Measurements from ENCODE around the gene SERINC5. TPM values are rescaled to one million over a fixed set of nuclear protein-coding genes. Genes with fewer than 3 reads are reported as not detected.

The SERINC5 gene
- total RNA-seq, 2 experiments from 2014 or later: 115 to 123 TPM

- POLR2A ChIA-PET: interaction anchor here (0.8 to 4.5 kb wide), 10 partner anchors 14 to 178 kb away, joined by 3 to 107 read pairs (median 4); partner anchors contain the start of gene SERINC5
- Histone ChIP-seq H3K36me3 (ENCODE audit: insufficient read depth, low read length) (no peaks in the 10 kb centered on the region), H3K27me3 (ENCODE audit: control insufficient read depth in 1 of 2, insufficient read depth in 2 of 2, low read length in 2 of 2) (no peaks in the 10 kb centered on the region), H3K4me1 (ENCODE audit: insufficient read depth, low read length) (peaks cover 42% of the 10 kb centered on the region), H3K9me3 (ENCODE audit: control insufficient read depth in 1 of 2, insufficient read depth in 1 of 2, low read length in 2 of 2) (no peaks in the 10 kb centered on the region), H3K27ac (ENCODE audit: low read depth in 1 of 2, low read length in 2 of 2) (peak overlapping the region; percentile 50 to 72), H3K4me3 (ENCODE audit: low read length) (no peak overlapping the region)
- Mint-ChIP-seq H3K9me3 (peaks cover 2% of the 10 kb centered on the region), H3K4me1 (ENCODE audit: low read depth) (peaks cover 51% of the 10 kb centered on the region), H3K27me3 (no peaks in the 10 kb centered on the region), H3K36me3 (ENCODE audit: low read depth) (no peaks in the 10 kb centered on the region), H3K4me3 (peak overlapping the region; percentile 85), H3K27ac (peak overlapping the region; percentile 99)
- ATAC-seq (ENCODE audit: poor library complexity) (peak; percentile 73), DNase-seq (peak in 13 of 14 experiments; percentile 13 to 71 (median 52))
- CTCF ChIA-PET: interaction anchor here (1.4 to 1.5 kb wide), 2 partner anchors 14 to 38 kb away, joined by 5 to 6 read pairs; partner anchors contain the start of gene SERINC5
- intact Hi-C loops (cut with DNase I, micrococcal nuclease): loop anchor here in 1 of 2 experiments (1.0 to 5.0 kb wide), 3 partner anchors 14 to 133 kb away; partner anchors contain the start of gene SERINC5
- no peak for TF ChIP-seq CTCF (IDR thresholded peaks at IDR 0.05)
Observed at GRCh38 chr5:80269991-80270438, 14.2 kb upstream of the SERINC5 start.

- DNase-seq: no peak
- intact Hi-C loops (cut with DNase I, micrococcal nuclease): no loop called here
- peaks cover 2% of the 10 kb centered on the region for H3K9me3 Mint-ChIP-seq
Observed at GRCh38 chr5:80268916-80269315, 13.1 kb upstream of the SERINC5 start.

GRCh38 chr5:80266566-80266965, 10.7 kb upstream of the SERINC5 start:
- ChIA-PET CTCF (interaction anchor here (0.8 to 1.6 kb wide), 2 partner anchors 8 to 9 kb away, joined by 3 to 4 read pairs; no protein-coding TSS in a partner anchor), POLR2A (interaction anchor here (0.6 to 3.9 kb wide), 4 partner anchors 11 to 1069 kb away, joined by 3 to 29 read pairs (median 4); partner anchors contain the start of gene SERINC5)
- no peak for TF ChIP-seq CTCF (IDR thresholded peaks at IDR 0.05)
- Histone ChIP-seq H3K4me3 (ENCODE audit: low read length) (no peak overlapping the region), H3K36me3 (ENCODE audit: insufficient read depth, low read length) (no peaks in the 10 kb centered on the region), H3K4me1 (ENCODE audit: insufficient read depth, low read length) (peaks cover 31% of the 10 kb centered on the region), H3K27me3 (ENCODE audit: control insufficient read depth in 1 of 2, insufficient read depth in 2 of 2, low read length in 2 of 2) (no peaks in the 10 kb centered on the region), H3K9me3 (ENCODE audit: control insufficient read depth in 1 of 2, insufficient read depth in 1 of 2, low read length in 2 of 2) (no peaks in the 10 kb centered on the region), H3K27ac (ENCODE audit: low read depth in 1 of 2, low read length in 2 of 2) (no peak overlapping the region)
- Mint-ChIP-seq H3K4me3 (no peak overlapping the region), H3K27me3 (no peaks in the 10 kb centered on the region), H3K4me1 (ENCODE audit: low read depth) (peaks cover 48% of the 10 kb centered on the region), H3K27ac (no peak overlapping the region), H3K9me3 (peaks cover 2% of the 10 kb centered on the region), H3K36me3 (ENCODE audit: low read depth) (no peaks in the 10 kb centered on the region)
- DNase-seq: no peak
- no peak for ATAC-seq (ENCODE audit: poor library complexity)
- intact Hi-C loops (cut with DNase I, micrococcal nuclease): no loop called here

More at GRCh38 chr5:80268916-80269315, 13.1 kb upstream of the SERINC5 start:
- peak overlapping the region; percentile 81 for H3K4me3 Mint-ChIP-seq
- no peaks in the 10 kb centered on the region for H3K36me3 ChIP-seq (ENCODE audit: insufficient read depth, low read length)
- H3K9me3 ChIP-seq (ENCODE audit: control insufficient read depth in 1 of 2, insufficient read depth in 1 of 2, low read length in 2 of 2): no peaks in the 10 kb centered on the region
- ChIA-PET CTCF (interaction anchor here (0.6 to 1.3 kb wide), 3 partner anchors 13 to 64 kb away, joined by 3 to 4 read pairs (median 3); no protein-coding TSS in a partner anchor), POLR2A (interaction anchor here (0.7 to 4.5 kb wide), 13 partner anchors 13 to 177 kb away, joined by 3 to 107 read pairs (median 3); partner anchors contain the start of gene SERINC5)
- H3K4me3 ChIP-seq (ENCODE audit: low read length): no peak overlapping the region
- peak overlapping the region in 1 of 2 donors; percentile 5 for H3K27ac ChIP-seq (ENCODE audit: low read depth in 1 of 2, low read length in 2 of 2)
- peak; percentile 35 for ATAC-seq (ENCODE audit: poor library complexity)
- H3K27me3 Mint-ChIP-seq: no peaks in the 10 kb centered on the region
- H3K4me1 ChIP-seq (ENCODE audit: insufficient read depth, low read length): peaks cover 40% of the 10 kb centered on the region
- H3K4me1 Mint-ChIP-seq (ENCODE audit: low read depth): peaks cover 56% of the 10 kb centered on the region
- peak overlapping the region; percentile 99 for H3K27ac Mint-ChIP-seq
- no peaks in the 10 kb centered on the region for H3K36me3 Mint-ChIP-seq (ENCODE audit: low read depth)
- no peak for TF ChIP-seq CTCF (IDR thresholded peaks at IDR 0.05)
- H3K27me3 ChIP-seq (ENCODE audit: control insufficient read depth in 1 of 2, insufficient read depth in 2 of 2, low read length in 2 of 2): no peaks in the 10 kb centered on the region

All from CD4-positive, alpha-beta T cell (primary cell).